ENCODE measurements around the gene SOD3. TPM values are rescaled to one million over a fixed set of nuclear protein-coding genes. Genes with fewer than 3 reads are reported as not detected.

SOD3 gene
- total RNA-seq = not detected

DNA sequence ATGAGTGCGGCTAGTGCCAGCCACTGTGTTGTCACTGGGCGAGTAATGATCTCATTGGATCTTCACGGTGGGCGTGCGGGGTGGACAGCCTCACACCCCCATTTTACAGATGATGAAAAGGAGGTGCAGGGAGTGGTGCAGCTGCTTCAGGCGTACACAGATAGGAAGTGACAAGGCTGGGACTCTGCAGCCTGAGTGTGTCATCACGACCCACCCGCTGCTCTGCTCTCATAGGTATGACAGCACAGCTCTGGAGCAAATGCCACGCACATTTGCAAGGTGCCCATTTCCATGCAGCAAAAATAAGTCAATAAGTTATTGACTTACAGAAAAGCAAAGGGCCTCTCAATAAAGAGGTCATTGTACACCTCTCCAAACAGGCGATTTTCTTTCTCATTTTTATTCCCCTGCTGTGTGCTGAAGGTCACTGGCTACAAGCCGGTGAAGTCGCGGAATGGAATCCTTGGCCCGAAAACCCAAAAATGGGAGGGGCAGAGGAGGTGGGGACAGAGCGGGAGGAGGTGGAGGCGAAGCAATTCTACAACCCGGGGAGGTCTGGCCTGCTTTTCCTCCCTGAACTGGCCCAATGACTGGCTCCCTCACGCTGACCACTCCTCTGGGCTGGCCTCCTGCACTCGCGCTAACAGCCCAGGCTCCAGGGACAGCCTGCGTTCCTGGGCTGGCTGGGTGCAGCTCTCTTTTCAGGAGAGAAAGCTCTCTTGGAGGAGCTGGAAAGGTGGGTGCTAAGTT, at the start of gene SOD3:
TSS of gene SOD3 (plus strand) at position 658 of the 750 bp plus-strand sequence. CDS start 3,949 bp downstream, outside the sequence.
- H3K4me3 Mint-ChIP-seq = no peak within 1 kb of the TSS
- H3K9me3 Mint-ChIP-seq = no peaks in the 10 kb centered on the region
- intact Hi-C loops (cut with micrococcal nuclease) = no loop called here
- H3K36me3 Mint-ChIP-seq = no peaks in the 10 kb centered on the region
- DNase-seq = no peak
- no peak within 1 kb of the TSS for H3K27ac Mint-ChIP-seq
- peaks cover 16% of the 10 kb centered on the region for H3K27me3 Mint-ChIP-seq
- ChIA-PET POLR2A (no interaction called here), CTCF (no interaction called here)
- H3K4me1 Mint-ChIP-seq (ENCODE audit: low read depth) = no peaks in the 10 kb centered on the region

GRCh38 chr4:24747234-24747975, 48.0 kb upstream of the SOD3 start:
- H3K36me3 Mint-ChIP-seq = no peaks in the 10 kb centered on the region
- no peaks in the 10 kb centered on the region for H3K4me1 Mint-ChIP-seq (ENCODE audit: low read depth)
- CTCF ChIA-PET = no interaction called here
- no peaks in the 10 kb centered on the region for H3K9me3 Mint-ChIP-seq
- H3K27me3 Mint-ChIP-seq = peaks cover 2% of the 10 kb centered on the region
- no peak for DNase-seq
- H3K27ac Mint-ChIP-seq = no peak overlapping the region
- POLR2A ChIA-PET = no interaction called here
- H3K4me3 Mint-ChIP-seq = no peak overlapping the region
- intact Hi-C loops (cut with micrococcal nuclease) = no loop called here

DNA sequence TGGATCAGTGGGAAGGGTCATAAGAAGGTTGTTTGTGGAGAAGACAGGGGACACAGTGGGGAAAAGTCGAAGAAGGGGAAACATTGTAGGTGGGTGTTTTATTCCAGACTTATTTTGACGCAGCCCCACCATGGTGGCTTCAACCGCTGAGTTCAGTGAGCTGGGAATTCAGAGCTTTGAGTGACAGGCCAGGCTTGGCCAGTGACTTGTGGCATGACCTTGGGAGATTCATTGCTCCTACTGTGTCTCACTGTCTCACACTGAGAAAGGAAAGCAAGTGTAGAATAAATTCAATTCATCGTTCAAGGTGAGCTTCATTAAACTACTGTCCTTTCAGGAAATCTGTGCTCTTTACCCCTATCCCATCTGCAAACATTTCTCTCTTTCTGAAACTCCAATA, 47.4 kb upstream of the SOD3 start:
- Mint-ChIP-seq H3K9me3 (no peaks in the 10 kb centered on the region), H3K4me3 (no peak overlapping the region), H3K36me3 (no peaks in the 10 kb centered on the region), H3K27ac (no peak overlapping the region), H3K27me3 (peaks cover 2% of the 10 kb centered on the region), H3K4me1 (ENCODE audit: low read depth) (no peaks in the 10 kb centered on the region)
- intact Hi-C loops (cut with micrococcal nuclease) = no loop called here
- no peak for DNase-seq
- POLR2A ChIA-PET = no interaction called here
- CTCF ChIA-PET = no interaction called here

DNA sequence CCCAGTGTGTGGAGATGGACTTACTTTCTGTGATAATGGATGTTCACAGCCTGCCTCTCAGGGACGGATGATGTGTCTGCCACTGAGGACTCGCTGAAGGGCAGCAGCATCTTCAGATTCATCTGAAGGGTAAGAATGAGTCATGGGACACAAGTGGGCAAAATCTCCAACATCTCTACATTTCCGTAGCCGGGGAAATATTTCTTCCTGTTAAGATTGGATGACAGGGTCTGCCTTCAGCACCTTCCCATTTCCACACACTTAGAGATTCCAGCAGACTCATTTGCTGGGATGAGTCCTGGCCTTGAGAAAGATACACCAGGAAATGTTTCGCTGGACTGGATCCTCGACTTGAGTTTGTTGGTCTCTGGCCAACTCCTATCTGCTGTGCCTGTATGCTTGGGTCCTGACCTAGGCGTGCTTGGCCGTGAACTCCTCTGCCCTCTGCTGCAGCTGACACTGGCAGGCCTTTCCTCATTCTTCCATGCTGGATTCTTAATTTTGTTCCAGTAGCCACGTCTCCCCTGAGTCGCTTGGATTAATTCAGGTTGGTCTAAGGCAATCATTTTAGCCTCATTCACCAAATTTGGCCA, 46.5 kb upstream of the SOD3 start:
- Mint-ChIP-seq H3K36me3 (no peaks in the 10 kb centered on the region), H3K9me3 (no peaks in the 10 kb centered on the region), H3K4me3 (no peak overlapping the region), H3K4me1 (ENCODE audit: low read depth) (no peaks in the 10 kb centered on the region), H3K27ac (no peak overlapping the region), H3K27me3 (peaks cover 1% of the 10 kb centered on the region)
- no peak for DNase-seq
- CTCF ChIA-PET = no interaction called here
- intact Hi-C loops (cut with micrococcal nuclease) = no loop called here
- POLR2A ChIA-PET = no interaction called here

- no peaks in the 10 kb centered on the region for H3K27me3 Mint-ChIP-seq
- no peaks in the 10 kb centered on the region for H3K36me3 Mint-ChIP-seq
- peaks cover 3% of the 10 kb centered on the region for H3K9me3 Mint-ChIP-seq
- no peak for DNase-seq
- POLR2A ChIA-PET = no interaction called here
- intact Hi-C loops (cut with micrococcal nuclease) = no loop called here
- no peaks in the 10 kb centered on the region for H3K4me1 Mint-ChIP-seq (ENCODE audit: low read depth)
- H3K27ac Mint-ChIP-seq = no peak overlapping the region
- CTCF ChIA-PET = no interaction called here
- no peak overlapping the region for H3K4me3 Mint-ChIP-seq
Observed at GRCh38 chr4:24750106-24750505, 45.3 kb upstream of the SOD3 start.

DNA sequence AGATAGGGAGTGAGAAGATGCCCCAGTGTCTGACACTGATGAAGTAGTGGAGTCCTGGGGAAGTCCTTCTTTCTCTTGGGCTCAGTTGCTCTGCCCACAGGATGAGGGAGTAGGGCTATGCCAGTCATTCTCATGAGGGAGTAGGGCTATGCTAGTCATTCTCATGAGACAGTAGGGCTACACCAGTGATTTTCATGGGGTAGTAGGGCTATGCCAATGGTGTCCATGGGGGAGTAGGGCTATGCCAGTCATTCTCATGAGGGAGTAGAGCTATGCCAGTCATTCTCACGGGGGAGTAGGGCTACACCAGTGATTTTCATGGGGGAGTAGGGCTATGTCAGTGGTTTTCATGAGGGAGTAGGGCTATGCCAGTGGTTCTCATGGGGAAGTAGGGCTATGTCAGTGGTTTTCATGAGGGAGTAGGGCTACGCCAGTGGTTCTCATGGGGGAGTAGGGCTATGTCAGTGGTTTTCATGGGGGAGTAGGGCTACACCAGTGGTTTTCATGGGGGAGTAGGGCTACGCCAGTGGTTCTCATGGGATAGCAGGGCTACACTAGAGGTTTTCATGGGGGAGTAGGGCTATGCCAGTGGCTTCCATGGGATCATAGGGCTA, 43.3 kb upstream of the SOD3 start:
- POLR2A ChIA-PET = no interaction called here
- intact Hi-C loops (cut with micrococcal nuclease) = no loop called here
- CTCF ChIA-PET = no interaction called here
- Mint-ChIP-seq H3K27me3 (no peaks in the 10 kb centered on the region), H3K4me3 (no peak overlapping the region), H3K4me1 (ENCODE audit: low read depth) (no peaks in the 10 kb centered on the region), H3K9me3 (peaks cover 16% of the 10 kb centered on the region), H3K27ac (no peak overlapping the region), H3K36me3 (no peaks in the 10 kb centered on the region)
- no peak for DNase-seq

- no peak overlapping the region for H3K4me3 Mint-ChIP-seq
- ChIA-PET POLR2A (no interaction called here), CTCF (no interaction called here)
- intact Hi-C loops (cut with micrococcal nuclease) = no loop called here
- H3K27ac Mint-ChIP-seq = no peak overlapping the region
- H3K36me3 Mint-ChIP-seq = no peaks in the 10 kb centered on the region
- no peak for DNase-seq
- H3K9me3 Mint-ChIP-seq = peaks cover 26% of the 10 kb centered on the region
- H3K4me1 Mint-ChIP-seq (ENCODE audit: low read depth) = no peaks in the 10 kb centered on the region
- H3K27me3 Mint-ChIP-seq = no peaks in the 10 kb centered on the region
Observed at GRCh38 chr4:24753519-24753918, 41.9 kb upstream of the SOD3 start.

DNA sequence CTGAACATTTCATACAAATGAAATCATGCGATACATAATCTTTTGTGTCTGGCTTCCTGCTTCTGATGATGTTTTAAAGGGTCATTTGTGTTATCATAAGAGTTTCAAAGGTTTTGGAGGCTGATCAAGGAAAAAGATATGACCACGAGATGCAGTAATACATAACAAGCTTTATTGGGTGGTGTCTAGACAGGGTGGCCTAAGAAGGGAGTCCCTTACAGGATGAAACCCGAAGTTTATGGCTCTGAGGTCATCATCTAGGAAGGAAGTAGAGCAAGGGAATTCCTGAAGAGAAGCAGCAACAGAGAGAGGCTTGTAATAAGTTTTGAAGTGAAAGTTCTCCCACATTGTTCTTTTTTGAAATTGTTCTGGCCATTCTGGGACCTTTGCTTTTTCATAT, 40.8 kb upstream of the SOD3 start:
- Mint-ChIP-seq H3K27me3 (no peaks in the 10 kb centered on the region), H3K4me3 (no peak overlapping the region), H3K27ac (no peak overlapping the region), H3K9me3 (peaks cover 28% of the 10 kb centered on the region), H3K36me3 (no peaks in the 10 kb centered on the region), H3K4me1 (ENCODE audit: low read depth) (no peaks in the 10 kb centered on the region)
- DNase-seq = no peak
- CTCF ChIA-PET = no interaction called here
- intact Hi-C loops (cut with micrococcal nuclease) = no loop called here
- POLR2A ChIA-PET = no interaction called here

- no peaks in the 10 kb centered on the region for H3K36me3 Mint-ChIP-seq
- POLR2A ChIA-PET = no interaction called here
- H3K27ac Mint-ChIP-seq = no peak overlapping the region
Observed at GRCh38 chr4:24763631-24764297, 31.6 kb upstream of the SOD3 start.

DNA sequence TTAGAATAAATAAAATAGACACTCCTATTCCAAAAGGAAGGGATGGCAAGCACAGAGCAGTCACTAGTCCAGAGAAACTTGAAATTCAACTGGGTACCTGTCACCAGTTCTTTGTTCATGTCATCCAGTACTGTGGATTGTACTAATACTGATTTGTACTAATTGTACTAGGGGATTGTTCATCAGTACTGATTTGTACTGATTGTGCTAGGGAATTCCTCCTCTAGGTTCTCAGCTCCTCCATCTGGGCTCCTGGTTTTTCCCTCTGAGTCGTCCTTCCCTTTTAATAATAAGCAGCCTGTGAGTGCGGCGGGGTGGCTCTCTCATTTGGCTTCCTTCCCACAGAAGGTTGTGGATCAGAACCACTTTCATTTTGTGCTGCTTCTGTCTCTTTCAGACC, 31.0 kb upstream of the SOD3 start:
- H3K9me3 Mint-ChIP-seq = no peaks in the 10 kb centered on the region
- POLR2A ChIA-PET = no interaction called here
- H3K27ac Mint-ChIP-seq = no peak overlapping the region
- no peaks in the 10 kb centered on the region for H3K36me3 Mint-ChIP-seq
- no peak for DNase-seq
- no peaks in the 10 kb centered on the region for H3K4me1 Mint-ChIP-seq (ENCODE audit: low read depth)
- intact Hi-C loops (cut with micrococcal nuclease) = no loop called here
- no peak overlapping the region for H3K4me3 Mint-ChIP-seq
- no peaks in the 10 kb centered on the region for H3K27me3 Mint-ChIP-seq
- CTCF ChIA-PET = no interaction called here

More at GRCh38 chr4:24763631-24764297, 31.6 kb upstream of the SOD3 start:
- Mint-ChIP-seq H3K9me3 (peaks cover 2% of the 10 kb centered on the region), H3K4me1 (ENCODE audit: low read depth) (no peaks in the 10 kb centered on the region), H3K4me3 (no peak overlapping the region), H3K27me3 (no peaks in the 10 kb centered on the region)
- DNase-seq = no peak
- CTCF ChIA-PET = no interaction called here
- intact Hi-C loops (cut with micrococcal nuclease) = no loop called here

GRCh38 chr4:24765376-24765988, 29.9 kb upstream of the SOD3 start:
- Mint-ChIP-seq H3K4me1 (ENCODE audit: low read depth) (no peaks in the 10 kb centered on the region), H3K36me3 (no peaks in the 10 kb centered on the region), H3K9me3 (no peaks in the 10 kb centered on the region), H3K4me3 (no peak overlapping the region), H3K27me3 (no peaks in the 10 kb centered on the region), H3K27ac (no peak overlapping the region)
- intact Hi-C loops (cut with micrococcal nuclease) = no loop called here
- ChIA-PET POLR2A (no interaction called here), CTCF (interaction anchor here (0.6 kb wide), 1 partner anchor 911 kb away, joined by 3 read pairs; no protein-coding TSS in a partner anchor)
- no peak for DNase-seq

- intact Hi-C loops (cut with micrococcal nuclease) = no loop called here
- H3K27me3 Mint-ChIP-seq = no peaks in the 10 kb centered on the region
- H3K4me3 Mint-ChIP-seq = no peak overlapping the region
- H3K4me1 Mint-ChIP-seq (ENCODE audit: low read depth) = no peaks in the 10 kb centered on the region
- CTCF ChIA-PET = no interaction called here
- H3K36me3 Mint-ChIP-seq = no peaks in the 10 kb centered on the region
- H3K27ac Mint-ChIP-seq = no peak overlapping the region
- POLR2A ChIA-PET = no interaction called here
- no peak for DNase-seq
- H3K9me3 Mint-ChIP-seq = no peaks in the 10 kb centered on the region
Observed at GRCh38 chr4:24768006-24768405, 27.4 kb upstream of the SOD3 start.
